Endothelial cell of umbilical vein (primary cell): ENCODE measurements around the gene IGF1. TPM values are rescaled to one million over a fixed set of nuclear protein-coding genes. Genes with fewer than 3 reads are reported as not detected.

Experiments
- BruUV-seq: library from RNA; stranded (reverse); fragments of 400-500 nt; replicated peaks from 2 replicates; lab custom pipeline; 2021; lab: Mats Ljungman, UMichigan
- CTCF ChIA-PET: fragments of 300-600, 350-600 bp; sonication (Branson Sonifier 250); formaldehyde crosslinking; loops from one replicate; lab custom pipeline; 2021; ENCODE audit warnings: antibody characterized with exemption, inconsistent platforms; lab: Charles Lee
- POLR2A ChIA-PET: fragments of 300-600, 350-600 bp; sonication (Branson Sonifier 250); formaldehyde crosslinking; loops from one replicate; lab custom pipeline; 2021; ENCODE audit warnings: antibody characterized with exemption, inconsistent platforms; lab: Charles Lee
- DNase-seq: peaks from one replicate; pipeline ENCODE4 v3.0.0-alpha.2; 2011; ENCODE audit warnings: low read depth, low spot score
- FAIRE-seq: peaks from 2 replicates; lab custom pipeline; 2011; peaks lifted over from hg19 to GRCh38; lab: Jason Lieb, UNC
- H2AFZ ChIP-seq: 2 replicates; pipeline ENCODE4 v1.6.0; 2012; ENCODE audit warnings: low read depth, low read length, control low read depth, inconsistent platforms
- H3K27ac ChIP-seq: 2 replicates; pipeline ENCODE4 v1.5.1; 2011; ENCODE audit warnings: low read depth, mild to moderate bottlenecking, control low read depth, low read length, moderate library complexity; ENCODE audit not compliant: insufficient read depth
- H3K27me3 ChIP-seq, 2 experiments: 2 replicates each; pipeline versions ENCODE4 v1.6.0 to v1.6.1; 2011; ENCODE audit warnings: low read length in 2 of 2, mixed read lengths in 1 of 2; ENCODE audit not compliant: control insufficient read depth in 2 of 2, insufficient read depth in 2 of 2
- H3K36me3 ChIP-seq, 2 experiments: 2 replicates in 1 of 2; 3 replicates in 1 of 2; pipeline ENCODE4 v1.5.1; 2011; ENCODE audit warnings: low read length in 2 of 2, mild to moderate bottlenecking in 1 of 2, moderate library complexity in 1 of 2; ENCODE audit not compliant: control insufficient read depth in 2 of 2, insufficient read depth in 2 of 2; ENCODE audit errors: extremely low read depth in 1 of 2
- H3K4me1 ChIP-seq: 3 replicates; pipeline ENCODE4 v1.5.1; 2011; ENCODE audit warnings: mild to moderate bottlenecking, low read length; ENCODE audit not compliant: control insufficient read depth, insufficient read depth; ENCODE audit errors: extremely low read depth
- H3K4me2 ChIP-seq: 2 replicates; pipeline ENCODE4 v1.6.1; 2011; ENCODE audit warnings: low read length, control low read depth, mixed read lengths; ENCODE audit not compliant: insufficient read depth
- H3K4me3 ChIP-seq, 3 experiments: fragments of 200-600 bp in 1 of 3; sonication (generic), shearing (Covaris generic) in 1 of 3; replicated peaks in 1 of 3; 2 replicates each; pipeline ENCODE4 v1.5.1; 2011 to 2016; ENCODE audit warnings: control low read depth in 3 of 3, low read length in 3 of 3, mild to moderate bottlenecking in 2 of 3, inconsistent platforms in 1 of 3, low read depth in 1 of 3, moderate library complexity in 1 of 3; ENCODE audit not compliant: insufficient read depth in 1 of 3
- H3K79me2 ChIP-seq: 2 replicates; pipeline ENCODE4 v1.6.0; 2012; ENCODE audit warnings: low read length, inconsistent platforms; ENCODE audit not compliant: control insufficient read depth, insufficient read depth
- H3K9ac ChIP-seq: replicated peaks from 2 replicates; pipeline ENCODE3; 2011; ENCODE audit warnings: low read length, control low read depth; ENCODE audit not compliant: insufficient read depth; ENCODE audit errors: extremely low read depth
- H3K9me1 ChIP-seq: replicated peaks from 3 replicates; pipeline ENCODE4 v1.6.0; 2011; ENCODE audit warnings: mild to moderate bottlenecking, low read length; ENCODE audit not compliant: control insufficient read depth, insufficient read depth; ENCODE audit errors: extremely low read depth
- H3K9me3 ChIP-seq: replicated peaks from 2 replicates; pipeline ENCODE4 v1.5.1; 2012; ENCODE audit warnings: low read length, inconsistent platforms; ENCODE audit not compliant: control insufficient read depth, insufficient read depth
- H4K20me1 ChIP-seq: replicated peaks from 2 replicates; pipeline ENCODE3; 2011; ENCODE audit warnings: mild to moderate bottlenecking, low read length; ENCODE audit not compliant: control insufficient read depth, insufficient read depth; ENCODE audit errors: extremely low read depth
- EZH2 ChIP-seq: IDR thresholded peaks from 2 replicates; pipeline ENCODE4 v1.6.1; 2012; ENCODE audit warnings: borderline replicate concordance, low read depth, mild to moderate bottlenecking, moderate library complexity, low read length, inconsistent platforms; ENCODE audit not compliant: severe bottlenecking
- FOS ChIP-seq: IDR thresholded peaks from 2 replicates; pipeline ENCODE4 v1.6.1; 2011; ENCODE audit warnings: mild to moderate bottlenecking, low read length, moderate library complexity, borderline replicate concordance; ENCODE audit not compliant: insufficient read depth
- GATA2 ChIP-seq: IDR thresholded peaks from 2 replicates; pipeline ENCODE4 v1.7.0; 2011; ENCODE audit warnings: low read depth, mild to moderate bottlenecking, moderate library complexity, mixed read lengths, low read length; ENCODE audit not compliant: insufficient read length, insufficient read depth
- JUN ChIP-seq: IDR thresholded peaks from 2 replicates; pipeline ENCODE4 v1.6.1; 2011; ENCODE audit warnings: borderline replicate concordance, low read depth; ENCODE audit not compliant: insufficient read length, insufficient read depth
- MYC ChIP-seq: IDR thresholded peaks from one replicate; pipeline ENCODE4 v1.6.1; 2011; ENCODE audit warnings: mild to moderate bottlenecking, low read depth, low read length
- POLR2A ChIP-seq: IDR thresholded peaks from 2 replicates; pipeline ENCODE4 v1.6.1; 2012; ENCODE audit warnings: low read depth, mild to moderate bottlenecking, control low read depth, low read length
- POLR2AphosphoS5 ChIP-seq: IDR thresholded peaks from 2 replicates; pipeline ENCODE4 v1.6.1; 2012; ENCODE audit warnings: low read depth, mild to moderate bottlenecking, control low read depth, low read length, moderate library complexity; ENCODE audit not compliant: insufficient read depth
- dilution Hi-C: fragments of 300-500 bp; cut with MboI; formaldehyde crosslinking; loops from one replicate; pipeline ENCODE4 v1.15.0; 2019; ENCODE audit warnings: low sequenced_read_pairs; ENCODE audit not compliant: extremely low pct_ligation_motif_present
- intact Hi-C: fragments of 100-400 bp; cut with micrococcal nuclease; formaldehyde crosslinking; loops from one replicate; pipeline ENCODE4 v1.10.0; 2022
- polyA plus RNA-seq, 4 experiments: library from polyadenylated mRNA; depleted of rRNA in 3 of 4; stranded (reverse) in 3 of 4; unstranded in 1 of 4; fragments of >200 nt; gene quantifications; 2 replicates each; pipeline versions ENCODE4 v1.2.1 to v1.2.3, GENCODE V29; 2011 to 2012; ENCODE audit warnings: missing spikeins in 1 of 4
- total RNA-seq: library from RNA; stranded (reverse); gene quantifications from 2 replicates; pipeline ENCODE4 v1.2.3, GENCODE V29; 2021
- TF ChIP-seq, protein P1 (sequence below): IDR thresholded peaks from 2 replicates; pipeline ENCODE4 v1.6.1; 2011; ENCODE audit not compliant: insufficient read depth, insufficient read length
- TF ChIP-seq, protein P2 (sequence below), 2 donors: IDR thresholded peaks; 1 replicate in 1 of 2; 2 replicates in 1 of 2; pipeline ENCODE4 v1.5.1; 2011; ENCODE audit warnings: low read length in 2 of 2, mild to moderate bottlenecking in 2 of 2, moderate library complexity in 2 of 2, control low read depth in 1 of 2, inconsistent platforms in 1 of 2, low read depth in 1 of 2; ENCODE audit not compliant: insufficient read depth in 1 of 2; ENCODE audit errors: extremely low read depth in 1 of 2

IGF1 gene
- total and polyA plus RNA-seq, 2 donors (not counting 3 experiments of a cell fraction or from before 2014, with no cell fraction given): 0.10 TPM; not detected in 1

DNA sequence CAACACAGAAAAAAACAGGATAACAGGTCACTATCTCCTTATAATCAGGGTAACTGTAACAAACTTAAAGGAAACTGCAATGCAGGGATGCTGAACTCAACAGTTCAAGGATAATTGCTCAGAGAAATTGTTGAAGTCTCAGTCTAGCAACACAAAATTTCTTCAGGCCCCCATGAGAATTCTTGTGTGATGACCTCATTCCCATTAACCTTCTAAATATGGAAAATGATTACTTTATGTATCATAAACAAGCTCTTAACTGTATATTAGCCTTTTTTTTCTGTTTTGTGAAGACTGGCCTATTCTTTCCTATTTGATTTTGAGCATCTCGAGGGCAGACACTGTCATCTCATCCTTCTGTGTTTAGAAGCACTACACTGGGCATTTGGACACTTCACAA, 47.1 kb downstream of the IGF1 start:
- H2AFZ ChIP-seq: no peak overlapping the region
- ChIA-PET POLR2A (no interaction called here), CTCF (no interaction called here)

DNA sequence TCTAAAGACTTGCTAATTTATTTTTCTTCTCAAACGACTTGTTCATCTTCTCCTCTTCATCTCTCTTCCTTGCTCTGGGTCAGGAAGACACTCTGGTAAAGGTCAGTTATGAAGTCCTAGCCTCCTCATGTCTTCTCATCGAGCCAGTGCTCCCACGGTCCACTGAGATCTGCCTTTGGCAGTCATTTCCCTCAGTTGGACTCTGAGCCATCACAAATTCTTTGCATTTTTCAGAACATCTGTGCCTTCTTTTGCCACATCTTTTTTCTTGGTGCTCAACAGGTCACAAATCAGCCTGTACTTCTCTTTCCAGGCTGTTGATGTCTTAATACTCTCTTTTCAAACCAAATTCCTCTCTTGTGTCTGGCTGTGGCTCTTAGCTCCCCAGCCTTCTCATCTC, 49.7 kb downstream of the IGF1 start:
- H3K27ac ChIP-seq: no peak overlapping the region
- no peak overlapping the region for H3K9ac ChIP-seq
- no peaks in the 10 kb centered on the region for H4K20me1 ChIP-seq
- CTCF ChIA-PET: interaction anchor here (1.2 to 1.4 kb wide), 2 partner anchors 23 to 265 kb away, joined by 3 to 4 read pairs; no protein-coding TSS in a partner anchor
- no peaks in the 10 kb centered on the region for H3K9me1 ChIP-seq
- no peaks in the 10 kb centered on the region for H3K9me3 ChIP-seq
- H3K27me3 ChIP-seq: no peaks in the 10 kb centered on the region
- no peaks in the 10 kb centered on the region for H3K36me3 ChIP-seq
- no peak for FAIRE-seq
- no peaks in the 10 kb centered on the region for H3K79me2 ChIP-seq
- intact Hi-C loops: no loop called here
- H3K4me2 ChIP-seq: no peak overlapping the region
- POLR2A ChIA-PET: no interaction called here
- no TSS peak for BruUV-seq
- DNase-seq: no peak
- no peak overlapping the region for H3K4me3 ChIP-seq
- no peak overlapping the region for H2AFZ ChIP-seq
- TF ChIP-seq JUN (no peak), GATA2 (no peak), POLR2A (no peak), EZH2 (no peak), MYC (no peak), POLR2AphosphoS5 (no peak), FOS (no peak)
- TF ChIP-seq, protein P1, sequence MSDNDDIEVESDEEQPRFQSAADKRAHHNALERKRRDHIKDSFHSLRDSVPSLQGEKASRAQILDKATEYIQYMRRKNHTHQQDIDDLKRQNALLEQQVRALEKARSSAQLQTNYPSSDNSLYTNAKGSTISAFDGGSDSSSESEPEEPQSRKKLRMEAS: no peak
- TF ChIP-seq, protein P2, sequence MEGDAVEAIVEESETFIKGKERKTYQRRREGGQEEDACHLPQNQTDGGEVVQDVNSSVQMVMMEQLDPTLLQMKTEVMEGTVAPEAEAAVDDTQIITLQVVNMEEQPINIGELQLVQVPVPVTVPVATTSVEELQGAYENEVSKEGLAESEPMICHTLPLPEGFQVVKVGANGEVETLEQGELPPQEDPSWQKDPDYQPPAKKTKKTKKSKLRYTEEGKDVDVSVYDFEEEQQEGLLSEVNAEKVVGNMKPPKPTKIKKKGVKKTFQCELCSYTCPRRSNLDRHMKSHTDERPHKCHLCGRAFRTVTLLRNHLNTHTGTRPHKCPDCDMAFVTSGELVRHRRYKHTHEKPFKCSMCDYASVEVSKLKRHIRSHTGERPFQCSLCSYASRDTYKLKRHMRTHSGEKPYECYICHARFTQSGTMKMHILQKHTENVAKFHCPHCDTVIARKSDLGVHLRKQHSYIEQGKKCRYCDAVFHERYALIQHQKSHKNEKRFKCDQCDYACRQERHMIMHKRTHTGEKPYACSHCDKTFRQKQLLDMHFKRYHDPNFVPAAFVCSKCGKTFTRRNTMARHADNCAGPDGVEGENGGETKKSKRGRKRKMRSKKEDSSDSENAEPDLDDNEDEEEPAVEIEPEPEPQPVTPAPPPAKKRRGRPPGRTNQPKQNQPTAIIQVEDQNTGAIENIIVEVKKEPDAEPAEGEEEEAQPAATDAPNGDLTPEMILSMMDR (IDR thresholded peaks at IDR 0.05; ENCODE audit: extremely low read depth in 1 of 2, insufficient read depth in 1 of 2, low read depth in 1 of 2, low read length in 2 of 2): no peak
- dilution Hi-C loops: no loop called here
- no peaks in the 10 kb centered on the region for H3K4me1 ChIP-seq

More for the DNA sequence above, 47.1 kb downstream of the IGF1 start:
- no peak overlapping the region for H3K4me3 ChIP-seq
- no peaks in the 10 kb centered on the region for H3K9me1 ChIP-seq
- BruUV-seq: no TSS peak
- H4K20me1 ChIP-seq: no peaks in the 10 kb centered on the region
- H3K9me3 ChIP-seq: no peaks in the 10 kb centered on the region
- H3K4me1 ChIP-seq: peaks cover 22% of the 10 kb centered on the region
- dilution Hi-C loops (no loop called here), intact Hi-C loops (no loop called here)
- H3K27me3 ChIP-seq: no peaks in the 10 kb centered on the region
- no peaks in the 10 kb centered on the region for H3K36me3 ChIP-seq
- DNase-seq: peak; percentile 7
- no peak overlapping the region for H3K4me2 ChIP-seq
- H3K79me2 ChIP-seq: no peaks in the 10 kb centered on the region
- H3K9ac ChIP-seq: no peak overlapping the region
- TF ChIP-seq JUN (peak; percentile 67), POLR2A (no peak), MYC (no peak)
- H3K27ac ChIP-seq: no peak overlapping the region
- FAIRE-seq: no peak
